Islet of Langerhans (tissue), 1 donor: ENCODE measurements around the gene SELPLG.
"Not testable (repeated sequence)": the region's sequence is repeated elsewhere in the genome, so short reads cannot be mapped to it uniquely, and the experiment has no call there.

Experiments used
- FAIRE-seq: peaks from one replicate; lab custom pipeline; 2011; peaks lifted over from hg19 to GRCh38; lab: Jason Lieb, UNC

Gene SELPLG

DNA sequence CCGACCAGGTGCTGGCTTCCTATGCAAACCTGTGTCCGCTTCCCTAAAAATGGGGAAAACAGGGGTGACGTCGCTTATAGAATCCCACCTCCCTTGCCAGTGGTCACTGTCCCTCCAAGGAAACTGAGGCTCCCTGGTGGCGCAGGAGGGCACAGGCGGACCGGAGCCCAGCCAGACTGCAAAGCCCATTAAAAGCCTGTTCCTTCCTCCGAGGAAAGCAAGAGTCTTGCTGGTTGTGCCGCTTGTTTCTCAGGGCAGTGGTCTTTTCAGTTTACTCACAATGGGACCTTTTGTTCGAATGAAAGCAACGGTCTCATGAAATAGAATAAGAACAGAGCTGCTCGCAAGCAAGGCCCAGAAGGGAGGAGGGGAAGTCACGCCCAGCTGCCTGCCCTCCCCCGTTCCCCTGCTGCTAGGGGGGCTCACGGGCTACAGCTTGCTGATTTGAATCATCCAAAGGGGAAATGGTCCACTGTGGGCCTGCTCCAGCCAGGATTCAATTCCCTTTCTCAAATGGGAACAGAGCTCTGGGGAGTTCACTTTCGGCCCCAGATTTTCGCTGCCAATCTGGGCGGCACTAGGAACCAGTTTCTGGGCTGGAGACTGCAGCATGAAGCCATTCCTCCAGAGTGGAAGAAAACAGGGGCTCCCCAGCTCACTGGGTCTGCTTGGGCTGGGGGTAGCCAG, 4.6 kb upstream of the SELPLG start:
- no peak for FAIRE-seq

- no peak for FAIRE-seq
These were observed 3.7 kb upstream of the SELPLG start for GRCh38 chr12:108637222-108637971.

GRCh38 chr12:108635997-108636808, 2.5 kb upstream of the SELPLG start:
- FAIRE-seq, result no peak

- no peak for FAIRE-seq
These were observed 1.7 kb upstream of the SELPLG start for GRCh38 chr12:108635201-108635996.

- no peak for FAIRE-seq
These were observed 652 bp upstream of the SELPLG start for GRCh38 chr12:108634341-108634751.

- no peak for FAIRE-seq
These were observed 587 bp downstream of the SELPLG start for GRCh38 chr12:108633081-108633533.

DNA sequence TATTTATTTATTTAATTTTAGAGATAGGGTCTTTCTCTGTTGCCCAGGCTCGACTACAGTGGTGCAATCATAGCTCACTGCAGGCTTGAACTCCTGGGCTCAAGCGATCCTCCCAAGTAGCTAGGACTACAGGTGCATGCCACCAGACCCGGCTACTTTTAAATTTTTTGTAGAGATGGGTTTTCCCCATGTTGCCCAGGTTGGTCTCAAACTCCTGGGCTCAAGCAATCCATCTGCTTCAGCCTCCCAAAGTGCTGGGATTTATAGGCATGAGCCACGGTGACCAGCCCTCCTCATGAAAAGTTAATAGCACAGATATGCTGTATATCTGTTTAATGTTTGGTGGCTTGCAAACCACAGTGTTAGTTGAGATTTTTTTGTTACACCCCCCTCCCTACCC, 2.4 kb downstream of the SELPLG start:
- not testable (repeated sequence) for FAIRE-seq

DNA sequence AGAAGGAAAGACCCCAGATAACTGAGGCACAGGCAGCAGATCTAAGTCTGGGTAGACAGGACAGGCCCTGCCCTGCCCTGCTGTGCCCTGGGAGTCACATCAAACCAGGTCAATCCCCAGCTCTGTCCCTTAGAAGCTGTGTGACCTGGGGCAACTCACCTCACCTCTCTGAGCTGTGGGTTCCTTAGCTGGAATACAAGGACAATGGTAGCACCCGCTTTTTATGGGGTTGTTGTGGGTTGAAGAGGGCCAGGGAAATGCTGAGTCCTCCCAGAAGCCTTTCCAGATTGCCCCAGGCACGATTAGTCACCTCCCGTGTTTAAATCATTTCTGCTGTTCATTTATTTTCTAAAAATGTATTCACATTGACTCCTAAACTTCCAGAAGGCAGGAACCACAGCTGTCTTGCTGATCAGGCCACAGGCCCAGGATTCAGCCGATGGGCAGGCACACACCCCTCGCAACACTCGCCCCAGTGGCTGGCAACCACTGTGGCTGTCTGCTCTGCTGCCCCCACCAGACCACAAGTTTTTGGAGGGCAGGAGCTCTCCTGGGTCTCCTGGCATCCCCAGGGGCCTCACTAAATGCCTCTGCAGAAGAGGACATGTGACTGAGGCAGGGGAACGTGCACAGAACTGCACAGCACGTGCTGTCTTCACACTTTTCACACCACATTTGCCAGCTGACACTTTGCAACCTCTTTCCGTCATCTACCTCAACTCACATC, 3.0 kb downstream of the SELPLG start:
- no peak for FAIRE-seq

DNA sequence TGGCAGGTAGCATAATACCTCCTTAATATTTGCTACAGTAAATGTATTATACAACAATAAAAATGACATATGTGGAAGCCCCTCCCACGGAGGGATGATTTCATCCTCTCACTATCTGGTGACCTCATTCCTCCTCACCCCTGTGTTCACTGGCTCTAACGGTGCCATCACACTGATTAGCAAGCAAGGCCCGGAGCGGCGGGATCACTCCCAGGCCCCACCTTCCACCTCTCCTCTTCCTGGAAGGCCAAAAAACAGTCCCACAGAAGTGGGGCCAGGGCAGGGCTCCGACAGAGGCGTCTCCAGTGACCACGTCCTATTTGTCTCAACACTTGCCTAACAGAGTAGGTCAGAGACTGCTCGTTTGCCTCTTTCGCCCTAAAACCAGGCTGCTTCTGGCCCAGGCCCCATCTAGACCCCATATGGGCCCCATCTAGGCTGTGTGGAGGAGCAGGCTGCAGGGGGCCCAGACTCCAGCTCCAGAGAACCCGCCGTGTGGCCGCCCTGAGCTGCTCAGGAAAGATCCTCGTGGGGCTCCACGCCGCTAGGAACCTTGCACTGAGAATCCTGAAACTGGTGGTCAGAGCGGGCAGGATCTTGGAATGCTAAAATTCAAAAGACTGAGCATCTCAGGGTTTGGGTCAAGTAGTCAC, 3.7 kb downstream of the SELPLG start:
- no peak for FAIRE-seq

GRCh38 chr12:108629151-108629550, 4.5 kb downstream of the SELPLG start:
- no peak for FAIRE-seq

- no peak for FAIRE-seq
These were observed 6.4 kb downstream of the SELPLG start for GRCh38 chr12:108627134-108627920.

GRCh38 chr12:108625228-108625627, 8.5 kb downstream of the SELPLG start:
- no peak for FAIRE-seq

GRCh38 chr12:108623577-108623976, 10.1 kb downstream of the SELPLG start:
- FAIRE-seq, result no peak

GRCh38 chr12:108622921-108623514, 10.7 kb downstream of the SELPLG start:
- FAIRE-seq, result no peak

DNA sequence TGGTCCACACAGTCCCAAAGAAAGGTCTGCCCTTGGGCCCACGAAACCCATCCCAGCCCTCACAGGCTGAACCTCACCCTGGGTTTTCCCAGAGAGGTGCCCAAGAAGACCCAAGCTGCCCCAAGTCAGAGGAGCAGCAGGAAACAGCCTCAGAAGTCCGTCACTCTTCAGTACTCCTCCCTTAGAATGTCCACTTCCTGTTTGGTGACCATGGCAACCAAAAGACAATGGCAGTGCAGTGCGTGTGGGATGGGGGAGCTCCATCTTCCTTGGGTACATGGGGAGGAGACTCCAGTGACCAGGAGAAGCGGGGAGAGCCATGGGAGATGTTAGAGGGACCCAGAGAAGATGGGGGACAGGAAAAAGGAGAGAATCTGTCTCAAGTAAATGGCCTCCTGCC, 11.3 kb downstream of the SELPLG start:
- FAIRE-seq, result no peak

DNA sequence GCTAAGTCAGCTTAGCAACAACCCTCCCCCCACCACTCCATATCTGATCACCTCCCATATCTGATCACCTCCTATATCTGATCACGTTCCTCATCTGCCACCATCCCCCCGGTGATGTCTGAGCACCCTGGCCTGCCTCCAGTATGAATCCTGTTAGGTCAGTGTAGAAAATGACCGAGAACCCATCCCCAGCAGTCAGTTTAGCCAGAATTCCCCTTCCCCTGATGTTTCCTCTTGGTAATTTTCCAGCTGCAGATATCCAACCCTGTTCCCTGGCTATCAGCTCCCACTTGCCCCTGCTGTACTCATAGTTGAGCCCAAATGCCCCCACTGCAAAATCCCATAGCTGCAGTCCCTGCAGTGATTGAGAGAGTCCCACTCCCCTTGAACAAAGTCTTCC, 12.5 kb downstream of the SELPLG start:
- FAIRE-seq, result no peak

- FAIRE-seq, result no peak
These were observed 13.3 kb downstream of the SELPLG start for GRCh38 chr12:108620236-108620879.

DNA sequence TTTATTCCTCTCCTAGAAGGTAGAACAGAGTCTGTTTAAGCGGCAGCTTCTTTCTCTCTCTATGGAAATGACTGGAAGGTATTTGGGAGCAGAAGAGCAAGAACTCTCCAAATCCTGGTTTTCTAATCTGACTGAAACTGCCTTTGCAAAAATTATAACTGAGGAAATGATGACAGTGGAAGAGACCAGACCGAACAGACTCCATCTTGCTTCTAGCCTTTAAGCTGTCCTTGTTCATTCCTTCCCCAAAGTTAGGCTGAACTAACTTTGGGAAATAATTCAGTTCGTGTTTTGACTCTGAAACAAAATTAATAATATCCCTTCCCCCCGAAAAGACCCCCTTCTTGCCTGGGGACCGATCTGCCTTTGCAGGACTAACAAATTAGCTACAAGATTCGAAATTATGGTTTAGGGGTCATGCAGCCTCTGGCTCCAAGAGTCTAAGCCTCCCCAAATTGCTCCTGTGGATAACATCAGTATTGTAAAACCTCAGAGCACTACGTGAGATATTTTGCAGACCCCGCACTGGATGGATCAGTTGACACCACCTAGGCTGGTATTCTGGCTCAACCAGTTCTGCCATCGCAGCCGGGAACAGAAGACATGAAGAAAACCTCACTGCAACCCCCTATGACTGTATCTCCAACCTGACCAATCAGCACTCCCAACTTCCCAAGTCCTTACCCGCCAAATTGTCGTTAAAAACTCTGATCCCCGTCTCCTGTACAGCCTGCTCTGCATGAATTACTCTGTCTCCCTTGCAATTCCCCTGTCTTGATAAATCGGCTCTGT, 14.1 kb downstream of the SELPLG start:
- FAIRE-seq, result no peak
